K562 (cell line): ENCODE results near the gene UFL1. TPM values are rescaled to one million over a fixed set of nuclear protein-coding genes. Genes with fewer than 3 reads are reported as not detected.
A peak's percentile ranks its signal among the peaks of the same experiment; 100 is the strongest.

ENCODE experiments used
- ARHGAP35 ChIP-seq: fragments of 450-650 bp; IDR thresholded peaks from 2 replicates; pipeline ENCODE4 v1.6.1; 2018; ENCODE audit not compliant: partially characterized antibody
- CBX3 ChIP-seq, 2 experiments: IDR thresholded peaks; 1 replicate in 1 of 2; 2 replicates in 1 of 2; pipeline ENCODE4 v1.6.1; 2012; ENCODE audit warnings: inconsistent platforms in 2 of 2, low read length in 2 of 2, borderline replicate concordance in 1 of 2, control low read depth in 1 of 2
- DACH1 ChIP-seq: fragments of 450-650 bp; IDR thresholded peaks from 2 replicates; pipeline ENCODE4 v1.6.1; 2018; ENCODE audit not compliant: partially characterized antibody
- ERF ChIP-seq: fragments of 450-650 bp; formaldehyde crosslinking; IDR thresholded peaks from 2 replicates; pipeline ENCODE4 v1.4.0; 2020; ENCODE audit warnings: mild to moderate bottlenecking, mixed read lengths
- FOXK2 ChIP-seq, 2 experiments: fragments of 450-650 bp; IDR thresholded peaks in 1 of 2; conservative IDR thresholded peaks in 1 of 2; 2 replicates each; pipeline ENCODE4 v1.6.1; 2016; ENCODE audit warnings: low read depth in 2 of 2, mild to moderate bottlenecking in 1 of 2
- HMBOX1 ChIP-seq: sonication (generic); IDR thresholded peaks from 2 replicates; pipeline ENCODE4 v1.6.1; 2016
- HNRNPK ChIP-seq: fragments of 200-400 bp; formaldehyde crosslinking; IDR thresholded peaks from one replicate; pipeline ENCODE4 v1.6.1; 2018; ENCODE audit warnings: mild to moderate bottlenecking, low read depth, low read length; ENCODE audit not compliant: poor library complexity, severe bottlenecking
- MTA1 ChIP-seq: fragments of 450-650 bp; IDR thresholded peaks from 2 replicates; pipeline ENCODE4 v1.6.1; 2017; ENCODE audit warnings: borderline replicate concordance
- MYNN ChIP-seq, 2 experiments: sonication (generic); formaldehyde crosslinking in 1 of 2; IDR thresholded peaks; 2 replicates each; pipeline versions ENCODE4 v1.5.0 to v1.6.1; 2016 to 2020; ENCODE audit warnings: antibody characterized with exemption in 1 of 2, missing genetic modification reagents in 1 of 2
- NFE2L1 ChIP-seq: fragments of 450-650 bp; IDR thresholded peaks from 2 replicates; pipeline ENCODE4 v1.6.1; 2016; ENCODE audit warnings: missing genetic modification characterization, low read depth, mild to moderate bottlenecking, missing compliant biosample characterization, moderate library complexity, borderline replicate concordance
- NFIX ChIP-seq: fragments of 250-450 bp; sonication (Bioruptor Pico); IDR thresholded peaks from 2 replicates; pipeline ENCODE4 v1.4.0; 2020; ENCODE audit warnings: low read depth, mild to moderate bottlenecking, moderate library complexity
- PML ChIP-seq: IDR thresholded peaks from 2 replicates; pipeline ENCODE4 v1.6.1; 2012; ENCODE audit warnings: low read length, inconsistent platforms
- PTRF ChIP-seq: fragments of 450-650 bp; IDR thresholded peaks from 2 replicates; pipeline ENCODE4 v1.6.1; 2016; ENCODE audit warnings: mild to moderate bottlenecking, missing genetic modification characterization, missing compliant biosample characterization
- RBFOX2 ChIP-seq: fragments of 200-400 bp; formaldehyde crosslinking; IDR thresholded peaks from 2 replicates; pipeline ENCODE4 v1.6.1; 2017; ENCODE audit warnings: low read depth, mild to moderate bottlenecking, low read length, moderate library complexity
- SAP30 ChIP-seq: fragments of 200-600 bp; sonication (generic); IDR thresholded peaks from 2 replicates; pipeline ENCODE4 v1.6.1; 2012; ENCODE audit warnings: borderline replicate concordance, low read depth, mild to moderate bottlenecking, moderate library complexity, low read length, control low read depth, inconsistent platforms; ENCODE audit not compliant: insufficient read depth, poor library complexity, severe bottlenecking
- SIRT6 ChIP-seq: IDR thresholded peaks from one replicate; pipeline ENCODE4 v1.6.1; 2012; ENCODE audit warnings: low read depth, mild to moderate bottlenecking, control low read depth, inconsistent platforms, low read length, moderate library complexity
- SMARCA5 ChIP-seq: fragments of 450-650 bp; IDR thresholded peaks from 2 replicates; pipeline ENCODE4 v1.6.1; 2016
- SMARCE1 ChIP-seq: fragments of 450-650 bp; IDR thresholded peaks from 2 replicates; pipeline ENCODE4 v1.7.1; 2016; ENCODE audit warnings: mild to moderate bottlenecking
- SRSF7 ChIP-seq: fragments of 200-400 bp; formaldehyde crosslinking; optimal IDR thresholded peaks from 2 replicates; pipeline ENCODE3; 2017; ENCODE audit warnings: mild to moderate bottlenecking, low read depth, low read length
- ZNF395 ChIP-seq: fragments of 200-800 bp; sonication (Bioruptor generic); IDR thresholded peaks from 2 replicates; pipeline ENCODE4 v1.6.1; 2017; ENCODE audit warnings: missing genetic modification characterization, missing compliant biosample characterization
- polyA plus RNA-seq, 8 experiments: library from polyadenylated mRNA; depleted of rRNA in 4 of 8; stranded (reverse) in 5 of 8; unstranded in 3 of 8; fragments of >200 nt; fragmentation: Nextera tagmentation in 2 of 8; fragmentation: Illumina TruSeq in 1 of 8; extraction: Ambion mirVana in 2 of 8; extraction: Trizol in 1 of 8; gene quantifications; 2 replicates each; pipeline versions ENCODE4 v1.2.1 to v1.2.3, GENCODE V29; 2011 to 2014; ENCODE audit warnings: inconsistent platforms in 1 of 8, missing spikeins in 1 of 8
- total RNA-seq, 7 experiments: library from RNA; depleted of rRNA in 6 of 7; stranded (reverse); fragments of >200 nt in 6 of 7; fragmentation: Illumina TruSeq in 2 of 7; extraction: Trizol in 2 of 7; gene quantifications; 2 replicates each; pipeline versions ENCODE4 v1.2.1 to v1.2.3, GENCODE V29; 2011 to 2021; ENCODE audit warnings: low replicate concordance in 1 of 7
- TF ChIP-seq, protein P1 (sequence below): sonication (generic); formaldehyde crosslinking; IDR thresholded peaks from 2 replicates; pipeline ENCODE4 v1.8.0; 2022; ENCODE audit warnings: missing genetic modification reagents, mild to moderate bottlenecking, borderline replicate concordance
- TF ChIP-seq, protein P2 (sequence below): fragments of 450-650 bp; conservative IDR thresholded peaks from 2 replicates; pipeline ENCODE4 v1.6.1; 2016; ENCODE audit warnings: missing genetic modification characterization, low read depth, mild to moderate bottlenecking, control low read depth, missing compliant biosample characterization

The UFL1 gene
- total and polyA plus RNA-seq, 9 of the 15 experiments (the other 6 are each of a cell fraction or from before 2014, with no cell fraction given), result 10.9 to 23.1 (median 18.3) TPM

GRCh38 chr6:96520171-96521115 lies 1.2 kb upstream of the UFL1 start (continued):
- TF ChIP-seq ERF (CRISPR knock-in tag) (peak; percentile 79; the same call in 1 of the 2 replicates), RBFOX2 (no peak), ARHGAP35 (no peak), SRSF7 (no peak), DACH1 (no peak), FOXK2 (conservative IDR thresholded peaks at IDR 0.05 in 1 of 2, IDR thresholded peaks at IDR 0.05 in 1 of 2; ENCODE audit: low read depth in 2 of 2) (no peak), HMBOX1 (no peak), MTA1 (no peak), SAP30 (no peak), SMARCE1 (no peak), SMARCA5 (no peak), SIRT6 (no peak), PML (no peak), ZNF395 (CRISPR knock-in tag) (peak; percentile 94), PTRF (peak; percentile 83), NFIX (CRISPR knock-in tag) (no peak), NFE2L1 (no peak), HNRNPK (no peak), CBX3 (IDR thresholded peaks at IDR 0.05; ENCODE audit: borderline replicate concordance in 1 of 2, low read length in 2 of 2) (no peak), MYNN (IDR thresholded peaks at IDR 0.05) (peak; percentile 45; the same call in 1 of the 2 replicates), MYNN (CRISPR knock-in tag; IDR thresholded peaks at IDR 0.05) (no peak)
- TF ChIP-seq, protein P1, sequence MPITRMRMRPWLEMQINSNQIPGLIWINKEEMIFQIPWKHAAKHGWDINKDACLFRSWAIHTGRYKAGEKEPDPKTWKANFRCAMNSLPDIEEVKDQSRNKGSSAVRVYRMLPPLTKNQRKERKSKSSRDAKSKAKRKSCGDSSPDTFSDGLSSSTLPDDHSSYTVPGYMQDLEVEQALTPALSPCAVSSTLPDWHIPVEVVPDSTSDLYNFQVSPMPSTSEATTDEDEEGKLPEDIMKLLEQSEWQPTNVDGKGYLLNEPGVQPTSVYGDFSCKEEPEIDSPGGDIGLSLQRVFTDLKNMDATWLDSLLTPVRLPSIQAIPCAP, result no peak
- TF ChIP-seq, protein P2, sequence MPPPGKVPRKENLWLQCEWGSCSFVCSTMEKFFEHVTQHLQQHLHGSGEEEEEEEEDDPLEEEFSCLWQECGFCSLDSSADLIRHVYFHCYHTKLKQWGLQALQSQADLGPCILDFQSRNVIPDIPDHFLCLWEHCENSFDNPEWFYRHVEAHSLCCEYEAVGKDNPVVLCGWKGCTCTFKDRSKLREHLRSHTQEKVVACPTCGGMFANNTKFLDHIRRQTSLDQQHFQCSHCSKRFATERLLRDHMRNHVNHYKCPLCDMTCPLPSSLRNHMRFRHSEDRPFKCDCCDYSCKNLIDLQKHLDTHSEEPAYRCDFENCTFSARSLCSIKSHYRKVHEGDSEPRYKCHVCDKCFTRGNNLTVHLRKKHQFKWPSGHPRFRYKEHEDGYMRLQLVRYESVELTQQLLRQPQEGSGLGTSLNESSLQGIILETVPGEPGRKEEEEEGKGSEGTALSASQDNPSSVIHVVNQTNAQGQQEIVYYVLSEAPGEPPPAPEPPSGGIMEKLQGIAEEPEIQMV (tag), result peak; percentile 63; the same call in 1 of the 2 replicates
